ENCODE data around the gene TUBB3.
"Not testable (repeated sequence)": the region's sequence is repeated elsewhere in the genome, so short reads cannot be mapped to it uniquely, and the experiment has no call there.

GRCh38 chr16:89879123-89879522, 44.0 kb upstream of the TUBB3 start:
- TF ChIP-seq EZH2 (IDR thresholded peaks at IDR 0.05; ENCODE audit: low read length, unreplicated experiment), result not testable (repeated sequence)
- TF ChIP-seq, protein P1, sequence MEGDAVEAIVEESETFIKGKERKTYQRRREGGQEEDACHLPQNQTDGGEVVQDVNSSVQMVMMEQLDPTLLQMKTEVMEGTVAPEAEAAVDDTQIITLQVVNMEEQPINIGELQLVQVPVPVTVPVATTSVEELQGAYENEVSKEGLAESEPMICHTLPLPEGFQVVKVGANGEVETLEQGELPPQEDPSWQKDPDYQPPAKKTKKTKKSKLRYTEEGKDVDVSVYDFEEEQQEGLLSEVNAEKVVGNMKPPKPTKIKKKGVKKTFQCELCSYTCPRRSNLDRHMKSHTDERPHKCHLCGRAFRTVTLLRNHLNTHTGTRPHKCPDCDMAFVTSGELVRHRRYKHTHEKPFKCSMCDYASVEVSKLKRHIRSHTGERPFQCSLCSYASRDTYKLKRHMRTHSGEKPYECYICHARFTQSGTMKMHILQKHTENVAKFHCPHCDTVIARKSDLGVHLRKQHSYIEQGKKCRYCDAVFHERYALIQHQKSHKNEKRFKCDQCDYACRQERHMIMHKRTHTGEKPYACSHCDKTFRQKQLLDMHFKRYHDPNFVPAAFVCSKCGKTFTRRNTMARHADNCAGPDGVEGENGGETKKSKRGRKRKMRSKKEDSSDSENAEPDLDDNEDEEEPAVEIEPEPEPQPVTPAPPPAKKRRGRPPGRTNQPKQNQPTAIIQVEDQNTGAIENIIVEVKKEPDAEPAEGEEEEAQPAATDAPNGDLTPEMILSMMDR (conservative IDR thresholded peaks at IDR 0.05; ENCODE audit: low read depth, low read length), result not testable (repeated sequence)
